Stimulated activated CD4-positive, alpha-beta T cell treated with anti-CD3 and anti-CD28 coated beads, Interleukin-15, amount 100 ng/mL, for 48 hours (primary cell): ENCODE measurements around the gene LGALS7B.
"Not testable (repeated sequence)": the region's sequence is repeated elsewhere in the genome, so short reads cannot be mapped to it uniquely, and the experiment has no call there.

Experiments
- DNase-seq, 2 donors: peaks; one replicate each; pipeline ENCODE4 v3.0.0-alpha.2; 2020; ENCODE audit warnings: low read depth in 2 of 2

The LGALS7B gene

DNA sequence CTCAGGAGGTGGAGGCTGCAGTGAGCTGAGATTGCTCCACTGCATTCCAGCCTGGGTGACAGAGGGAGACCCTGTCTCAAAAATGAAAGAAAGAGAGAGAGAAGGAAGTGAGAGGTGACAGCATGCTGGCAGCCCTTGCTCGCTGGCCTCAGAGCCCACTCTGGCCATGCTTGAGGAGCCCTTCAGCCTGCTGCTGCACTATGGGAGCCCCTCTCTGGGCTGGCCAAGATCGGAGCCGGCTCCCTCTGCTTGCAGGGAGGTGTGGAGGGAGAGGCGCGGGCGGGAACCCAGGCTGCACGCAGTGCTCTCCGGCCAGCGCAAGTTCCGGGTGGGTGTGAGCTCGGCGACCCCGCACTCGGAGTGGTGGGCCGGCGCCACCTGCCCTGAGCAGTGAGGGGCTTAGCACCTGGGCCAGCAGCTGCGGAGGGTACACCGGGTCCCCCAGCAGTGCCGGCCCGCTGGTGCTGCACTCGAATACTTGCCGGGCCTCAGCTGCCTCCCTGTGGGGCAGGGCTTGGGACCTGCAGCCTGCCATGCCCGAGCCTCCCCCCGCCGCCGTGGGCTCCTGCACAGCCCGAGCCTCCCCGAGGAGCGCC lies 32.3 kb downstream of the LGALS7B start:
- DNase-seq: not testable (repeated sequence)

- not testable (repeated sequence) for DNase-seq
Observed at GRCh38 chr19:38825936-38826335, 36.9 kb downstream of the LGALS7B start.

GRCh38 chr19:38826856-38827551 lies 38.0 kb downstream of the LGALS7B start:
- no peak for DNase-seq

DNA sequence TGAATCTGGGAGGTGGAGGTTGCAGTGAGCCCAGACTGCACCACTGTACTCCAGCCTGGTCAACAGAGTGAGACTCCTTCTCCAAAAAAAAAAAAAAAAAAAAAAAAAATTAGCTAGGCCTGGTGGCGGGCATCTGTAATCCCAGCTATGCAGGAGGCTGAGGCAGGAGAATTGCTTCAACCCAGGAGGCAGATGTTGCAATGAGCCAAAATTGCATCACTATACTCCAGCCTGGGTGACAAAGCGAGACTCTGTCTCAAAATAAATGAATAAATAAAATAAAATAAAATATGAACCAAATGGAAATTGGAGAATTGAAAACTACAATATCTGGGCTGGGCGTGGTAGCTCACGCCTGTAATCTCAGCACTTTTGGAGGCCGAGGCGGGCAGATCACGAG lies 40.2 kb downstream of the LGALS7B start:
- not testable (repeated sequence) for DNase-seq

- DNase-seq: no peak
Observed at GRCh38 chr19:38830039-38830733, 41.2 kb downstream of the LGALS7B start.

DNA sequence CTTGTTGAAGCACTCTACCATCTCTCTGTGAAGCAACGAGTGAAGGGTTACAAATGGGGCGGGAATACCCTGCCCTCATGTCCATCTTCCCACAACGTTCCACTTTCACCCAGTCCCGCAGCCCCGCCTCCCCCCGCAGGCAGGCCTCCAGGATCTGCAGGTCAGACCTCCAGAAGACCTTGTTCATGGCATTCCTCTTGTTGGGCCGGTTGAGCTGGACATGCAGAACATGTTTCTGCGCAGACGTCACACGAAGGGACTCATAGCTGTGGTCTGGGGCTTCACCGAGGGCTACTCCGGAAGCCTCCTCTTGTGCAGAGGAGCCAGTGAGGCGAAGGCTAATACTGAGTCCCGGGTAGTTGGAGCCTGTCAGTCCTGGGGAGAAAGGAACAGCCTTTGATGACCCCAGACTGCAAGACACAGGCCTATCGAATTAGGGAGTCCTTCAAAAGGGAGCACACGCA lies 42.2 kb downstream of the LGALS7B start:
- DNase-seq: no peak

DNA sequence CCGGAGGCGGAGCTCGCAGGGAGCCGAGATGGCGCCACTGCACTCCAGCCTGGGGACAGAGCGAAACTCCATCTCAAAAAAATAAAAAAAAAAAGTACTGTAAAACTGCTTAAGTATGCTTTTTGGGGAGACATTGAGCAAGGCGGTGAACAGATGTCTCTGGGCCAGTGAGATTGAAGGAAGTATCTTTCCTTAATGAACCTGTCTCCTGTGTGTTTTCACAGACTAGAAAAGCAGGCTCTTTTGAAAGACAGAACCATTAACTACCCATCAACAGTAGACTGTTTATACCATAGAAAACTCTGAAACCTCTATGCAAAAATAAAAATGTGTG lies 44.1 kb downstream of the LGALS7B start:
- DNase-seq: no peak

DNA sequence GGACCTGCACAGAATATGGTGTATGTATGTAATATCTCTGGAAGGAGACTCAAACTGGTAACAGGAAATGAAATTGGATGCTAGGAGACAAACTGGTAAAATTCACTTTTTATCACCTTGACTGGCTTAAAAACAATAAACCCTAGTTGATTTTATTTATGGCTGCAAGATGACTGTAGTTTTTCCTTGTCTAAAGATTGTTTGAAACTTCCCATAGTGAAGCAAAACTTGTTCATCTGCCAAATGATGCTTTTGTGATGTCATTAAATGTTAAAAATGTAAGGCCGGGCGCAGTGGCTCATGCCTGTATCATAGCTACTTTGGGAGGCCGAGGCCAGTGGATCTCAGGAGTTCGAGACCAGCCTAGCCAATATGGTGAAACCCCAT lies 45.1 kb downstream of the LGALS7B start:
- DNase-seq: no peak

GRCh38 chr19:38834590-38834989 lies 45.6 kb downstream of the LGALS7B start:
- no peak for DNase-seq

DNA sequence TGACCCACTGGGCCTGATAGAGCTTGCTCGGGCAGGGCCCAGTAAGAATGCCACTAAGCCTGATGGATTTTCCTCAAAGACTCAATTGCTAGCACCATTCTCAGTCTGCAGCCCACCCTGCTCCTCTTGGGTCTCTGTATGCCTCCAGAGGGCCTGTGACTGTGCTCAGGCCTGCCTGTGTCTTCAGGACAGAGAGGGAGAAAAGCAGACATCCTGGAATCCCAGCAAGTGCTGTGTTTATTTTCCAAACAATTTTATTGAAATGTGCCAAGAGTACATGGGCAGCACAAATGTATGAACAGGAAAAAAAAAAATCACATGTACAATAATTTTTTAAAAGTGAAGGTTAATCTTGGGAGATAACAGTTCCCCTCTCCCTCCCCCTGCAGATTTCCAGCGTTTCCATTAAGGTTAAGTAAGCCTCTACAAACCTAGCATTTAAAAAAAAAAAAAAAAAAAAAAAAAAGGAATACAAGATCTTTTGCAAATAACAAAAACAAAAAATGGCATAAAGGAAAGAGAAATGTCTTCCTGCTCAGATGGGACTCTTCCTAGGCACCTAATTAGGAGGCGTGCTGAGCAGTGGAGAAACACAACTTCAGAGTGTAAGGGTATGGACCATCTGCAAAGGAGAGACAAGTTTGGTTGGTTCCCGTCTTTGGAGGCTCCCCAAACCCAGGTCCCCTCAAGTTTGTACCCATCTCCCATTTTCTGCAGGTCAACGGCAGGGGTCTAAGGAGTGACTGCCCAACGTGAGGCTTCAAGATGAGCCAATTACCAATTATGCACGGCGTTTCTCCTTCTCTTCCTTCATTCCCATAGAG lies 47.4 kb downstream of the LGALS7B start:
- no peak for DNase-seq

GRCh38 chr19:38836983-38837626 lies 48.1 kb downstream of the LGALS7B start:
- DNase-seq: no peak

- no peak for DNase-seq
Observed at GRCh38 chr19:38837656-38838121, 48.7 kb downstream of the LGALS7B start.

GRCh38 chr19:38838208-38838985 lies 49.4 kb downstream of the LGALS7B start:
- DNase-seq: peak; percentile 62 to 67

- no peak for DNase-seq
Observed at GRCh38 chr19:38838986-38839761, 50.2 kb downstream of the LGALS7B start.

DNA sequence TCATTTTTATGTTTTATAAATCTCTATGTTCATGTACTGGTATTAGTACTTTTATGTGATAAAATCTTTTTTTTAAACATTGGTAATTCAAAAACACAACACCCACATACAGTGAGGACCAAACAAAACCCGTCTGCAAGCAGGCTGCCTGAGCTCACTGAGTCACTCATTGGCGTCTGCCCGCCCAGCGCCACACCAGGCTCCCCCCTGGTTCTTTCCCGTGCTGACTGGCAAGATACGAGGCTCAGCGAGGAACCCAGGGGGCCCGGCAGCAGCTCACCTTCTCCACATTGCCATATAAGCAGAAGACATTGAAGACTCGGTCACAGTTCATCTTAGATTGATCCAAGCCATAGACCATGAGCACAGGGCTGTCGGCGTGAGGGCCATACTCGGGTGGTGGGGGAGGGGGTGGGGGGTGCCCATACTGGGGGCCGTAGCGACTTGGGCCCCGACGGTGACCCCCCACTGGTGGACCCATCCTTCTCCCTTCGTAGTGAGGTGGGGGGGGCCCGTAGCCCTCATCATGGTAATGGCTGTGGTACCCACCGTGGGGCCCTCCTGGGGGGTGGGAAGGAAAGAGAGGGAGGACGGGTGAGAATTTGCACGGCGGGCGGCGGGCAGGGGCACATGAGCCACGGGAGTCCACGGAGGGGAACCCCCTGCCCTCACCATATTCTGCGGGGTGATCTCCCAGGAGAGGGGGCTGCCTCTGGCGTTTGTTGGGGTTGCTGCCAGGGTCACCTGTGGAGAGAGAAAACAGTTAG lies 51.0 kb downstream of the LGALS7B start:
- DNase-seq: no peak

- no peak for DNase-seq
Observed at GRCh38 chr19:38840583-38840968, 51.6 kb downstream of the LGALS7B start.
